Measurements from ENCODE around the gene TRIP10. TPM values are rescaled to one million over a fixed set of nuclear protein-coding genes. Genes with fewer than 3 reads are reported as not detected.

The TRIP10 gene
- total and polyA plus RNA-seq, 10 of the 15 experiments (the other 5 are each of a cell fraction or from before 2014, with no cell fraction given): 0.79 to 54.5 (median 32.5) TPM

GRCh38 chr19:6790194-6791128, 51.0 kb downstream of the TRIP10 start:
- intact Hi-C loops (cut with micrococcal nuclease; ENCODE audit: unreplicated experiment): no loop called here
- no peak for DNase-seq (ENCODE audit: low read depth, low spot score)
- TSS peak; percentile 29 for BruUV-seq (replicated peaks)
- POLR2A ChIA-PET: interaction anchor here (0.6 to 2.2 kb wide), 5 partner anchors 8 to 873 kb away, joined by 3 to 6 read pairs (median 4); partner anchors contain the start of gene VAV1
- H3K36me3 ChIP-seq (ENCODE audit: control insufficient read depth in 2 of 2, insufficient read depth in 2 of 2, low read length in 1 of 2): peaks cover 5 to 10% of the 10 kb centered on the region in 2 experiments; a peak in 3 of 4 replicates
- ATAC-seq: no peak
- SMC1A ChIA-PET (ENCODE audit: uncharacterized antibody, unreplicated experiment): interaction anchor here (0.7 to 2.1 kb wide), 6 partner anchors 11 to 49 kb away, joined by 3 to 13 read pairs (median 4); partner anchors contain the start of gene VAV1
- H3K9me3 ChIP-seq (replicated peaks; ENCODE audit: control insufficient read depth, insufficient read depth, low read length): peaks cover 2% of the 10 kb centered on the region; the same call in 1 of the 3 replicates
- H3K4me2 ChIP-seq (ENCODE audit: control insufficient read depth, insufficient read depth): no peak overlapping the region
- CTCF ChIA-PET: interaction anchor here (1.3 to 1.9 kb wide), 3 partner anchors 9 to 16 kb away, joined by 7 to 13 read pairs (median 8); partner anchors contain the start of gene VAV1
- no peaks in the 10 kb centered on the region for H3K27me3 ChIP-seq (replicated peaks in 1 of 2; ENCODE audit: control insufficient read depth in 2 of 2, insufficient read depth in 2 of 2, low read length in 1 of 2)
- H3K79me2 ChIP-seq (ENCODE audit: control insufficient read depth, insufficient read depth, low read length): peaks cover 43% of the 10 kb centered on the region
- no peak overlapping the region for H3K9ac ChIP-seq (ENCODE audit: control insufficient read depth, insufficient read depth, low read length)
- no peak overlapping the region for H3K27ac ChIP-seq (ENCODE audit: control insufficient read depth, insufficient read depth)
- H3K4me3 ChIP-seq: no peak overlapping the region
- no peak overlapping the region for H2AFZ ChIP-seq (ENCODE audit: control insufficient read depth, low read depth, low read length)
- H4K20me1 ChIP-seq (ENCODE audit: control insufficient read depth, insufficient read depth): peaks cover 3% of the 10 kb centered on the region; the same call in 1 of the 2 replicates
- no peak for FAIRE-seq
- in situ Hi-C loops (cut with MboI): no loop called here
- TF ChIP-seq TCF3 (IDR thresholded peaks at IDR 0.05; ENCODE audit: borderline replicate concordance, insufficient read depth, low read depth, low read length) (no peak), CTCF (IDR thresholded peaks at IDR 0.05 in 2 of 3, conservative IDR thresholded peaks at IDR 0.05 in 1 of 3; ENCODE audit: control insufficient read depth in 2 of 3, extremely low read depth in 1 of 3, insufficient read depth in 1 of 3, low read depth in 3 of 3, low read length in 3 of 3) (no peak), STAT1 (conservative IDR thresholded peaks at IDR 0.05) (no peak), NR2F1 (conservative IDR thresholded peaks at IDR 0.05) (peak; percentile 37; the same call in 1 of the 2 replicates), CEBPZ (IDR thresholded peaks at IDR 0.05; ENCODE audit: low read depth, low read length) (no peak)
- 62% methylated on average over 5 of the region's 5 CpGs for WGBS (ENCODE audit: insufficient coverage, insufficient replicate concordance, low lambda C conversion rate, missing lambda C conversion rate)
- RAD21 ChIA-PET (ENCODE audit: unreplicated experiment): interaction anchor here (1.4 kb wide), 1 partner anchor 10 kb away, joined by 8 read pairs; no protein-coding TSS in a partner anchor
- H3K4me1 ChIP-seq (ENCODE audit: control insufficient read depth, insufficient read depth, low read length): no peaks in the 10 kb centered on the region

Measured in GM12878 (cell line).